GM21528 (cell line): Measurements from ENCODE around the gene PI4K2A.
"Not testable (repeated sequence)": the region's sequence is repeated elsewhere in the genome, so short reads cannot be mapped to it uniquely, and the experiment has no call there.

Experiments
- ATAC-seq: cut with Tn5 transposase; IDR thresholded peaks from one replicate; pipeline ENCODE4 v1.9.1; 2021; ENCODE audit warnings: mild to moderate bottlenecking, moderate library complexity; ENCODE audit not compliant: unreplicated experiment, low FRiP score

PI4K2A gene

GRCh38 chr10:97629289-97629688, 11.2 kb upstream of the PI4K2A start:
- no peak for ATAC-seq

GRCh38 chr10:97631098-97631497, 9.4 kb upstream of the PI4K2A start:
- no peak for ATAC-seq

GRCh38 chr10:97632949-97633884, 7.3 kb upstream of the PI4K2A start, which contains the start of gene MORN4:
MORN4 (minus strand) TSS chr10:97633500; CDS start chr10:97619653, 13,847 bp downstream.
- ATAC-seq, result peak; percentile 97

GRCh38 chr10:97633921-97634320, 6.5 kb upstream of the PI4K2A start:
- no peak for ATAC-seq

GRCh38 chr10:97635577-97635976, 4.9 kb upstream of the PI4K2A start:
- ATAC-seq, result no peak

GRCh38 chr10:97639090-97639489, 1.4 kb upstream of the PI4K2A start:
- ATAC-seq, result not testable (repeated sequence)

GRCh38 chr10:97640868-97641811, 669 bp downstream of the PI4K2A start:
- peak; percentile 25 for ATAC-seq

- not testable (repeated sequence) for ATAC-seq
Measured at GRCh38 chr10:97642471-97643159, 2.1 kb downstream of the PI4K2A start.

- no peak for ATAC-seq
Measured at GRCh38 chr10:97643441-97643985, 3.0 kb downstream of the PI4K2A start.

- ATAC-seq, result no peak
Measured at GRCh38 chr10:97644936-97645335, 4.5 kb downstream of the PI4K2A start.

- ATAC-seq, result no peak
Measured at GRCh38 chr10:97647556-97647955, 7.1 kb downstream of the PI4K2A start.

GRCh38 chr10:97648562-97649404, 8.3 kb downstream of the PI4K2A start:
- ATAC-seq, result peak; percentile 85

GRCh38 chr10:97649405-97649750, 8.9 kb downstream of the PI4K2A start:
- not testable (repeated sequence) for ATAC-seq

GRCh38 chr10:97650726-97651125, 10.3 kb downstream of the PI4K2A start:
- ATAC-seq, result no peak

GRCh38 chr10:97651773-97652172, 11.3 kb downstream of the PI4K2A start:
- ATAC-seq, result no peak

GRCh38 chr10:97656777-97657176, 16.3 kb downstream of the PI4K2A start:
- no peak for ATAC-seq

- no peak for ATAC-seq
Measured at GRCh38 chr10:97659589-97659988, 19.1 kb downstream of the PI4K2A start.

- no peak for ATAC-seq
Measured at GRCh38 chr10:97664282-97664850, 23.9 kb downstream of the PI4K2A start.

GRCh38 chr10:97666992-97667391, 26.5 kb downstream of the PI4K2A start:
- ATAC-seq, result no peak
